ENCODE measurements around the gene GPR137B. TPM values are rescaled to one million over a fixed set of nuclear protein-coding genes. Genes with fewer than 3 reads are reported as not detected.

GPR137B gene
- total RNA-seq, 1 donor from 2014 or later, result 11.8 TPM

DNA sequence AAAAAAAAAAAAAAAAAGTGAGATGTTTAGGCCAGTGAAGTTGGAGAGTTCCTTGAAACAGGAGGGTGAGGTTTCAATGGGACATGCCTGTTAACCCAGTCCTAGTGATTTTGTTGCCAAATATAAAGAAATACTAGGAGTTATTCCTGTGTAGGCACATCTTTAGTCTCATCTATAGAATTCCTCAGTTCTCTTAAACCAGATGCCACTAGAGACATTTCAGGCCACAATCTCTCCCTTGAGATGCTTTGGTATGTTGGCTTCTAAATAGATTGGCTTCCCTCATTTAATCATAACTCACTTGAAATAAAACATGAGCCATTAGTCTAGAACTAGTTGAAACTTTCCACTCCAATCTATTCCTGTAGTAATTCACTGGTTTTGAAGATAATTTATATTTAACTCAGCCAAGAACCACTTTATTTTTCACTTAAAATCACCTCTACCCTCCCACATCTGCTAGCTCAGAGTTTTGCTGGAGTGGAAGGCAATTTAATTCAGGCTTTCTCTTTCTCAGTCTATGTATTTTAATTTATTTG, 29.8 kb downstream of the GPR137B start:
- TF ChIP-seq, protein P1, sequence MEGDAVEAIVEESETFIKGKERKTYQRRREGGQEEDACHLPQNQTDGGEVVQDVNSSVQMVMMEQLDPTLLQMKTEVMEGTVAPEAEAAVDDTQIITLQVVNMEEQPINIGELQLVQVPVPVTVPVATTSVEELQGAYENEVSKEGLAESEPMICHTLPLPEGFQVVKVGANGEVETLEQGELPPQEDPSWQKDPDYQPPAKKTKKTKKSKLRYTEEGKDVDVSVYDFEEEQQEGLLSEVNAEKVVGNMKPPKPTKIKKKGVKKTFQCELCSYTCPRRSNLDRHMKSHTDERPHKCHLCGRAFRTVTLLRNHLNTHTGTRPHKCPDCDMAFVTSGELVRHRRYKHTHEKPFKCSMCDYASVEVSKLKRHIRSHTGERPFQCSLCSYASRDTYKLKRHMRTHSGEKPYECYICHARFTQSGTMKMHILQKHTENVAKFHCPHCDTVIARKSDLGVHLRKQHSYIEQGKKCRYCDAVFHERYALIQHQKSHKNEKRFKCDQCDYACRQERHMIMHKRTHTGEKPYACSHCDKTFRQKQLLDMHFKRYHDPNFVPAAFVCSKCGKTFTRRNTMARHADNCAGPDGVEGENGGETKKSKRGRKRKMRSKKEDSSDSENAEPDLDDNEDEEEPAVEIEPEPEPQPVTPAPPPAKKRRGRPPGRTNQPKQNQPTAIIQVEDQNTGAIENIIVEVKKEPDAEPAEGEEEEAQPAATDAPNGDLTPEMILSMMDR (conservative IDR thresholded peaks at IDR 0.05), result no peak
- Mint-ChIP-seq H3K4me3 (no peak overlapping the region), H3K4me1 (peaks cover 14% of the 10 kb centered on the region), H3K9me3 (no peaks in the 10 kb centered on the region), H3K36me3 (ENCODE audit: low read depth) (peaks cover 10% of the 10 kb centered on the region), H3K27me3 (ENCODE audit: low read depth) (no peaks in the 10 kb centered on the region), H3K27ac (ENCODE audit: unreplicated experiment) (no peak overlapping the region)
- no peak for DNase-seq (ENCODE audit: low read depth, low spot score)

DNA sequence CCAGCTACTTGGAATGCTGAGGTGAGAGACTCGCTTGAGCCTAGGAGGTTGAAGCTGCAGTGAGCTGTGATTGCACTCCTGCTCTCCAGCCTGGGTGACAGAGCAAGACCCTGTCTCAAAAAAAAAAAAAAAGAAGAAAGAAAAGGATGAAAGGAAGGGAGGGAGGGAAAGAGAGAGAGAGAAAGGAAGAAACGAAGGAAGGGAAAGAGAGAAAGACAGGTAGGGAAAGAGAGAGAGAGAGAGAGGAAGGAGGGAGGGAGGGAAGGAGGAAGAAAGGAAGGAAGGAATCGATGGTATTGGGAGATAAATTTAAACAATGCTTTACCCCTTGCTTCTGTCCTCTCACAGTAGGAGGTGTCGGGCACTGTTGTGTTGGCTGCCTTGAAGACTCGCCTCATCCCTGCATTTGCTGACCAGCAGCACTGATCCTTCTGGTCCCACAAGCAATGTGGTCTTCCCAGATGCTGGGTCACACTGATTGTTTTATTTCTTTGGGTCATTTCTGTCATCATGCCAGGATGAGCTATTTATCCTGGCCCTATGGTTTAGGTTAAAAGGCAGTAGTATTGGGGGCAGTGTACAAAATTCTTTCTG, 30.9 kb downstream of the GPR137B start:
- Mint-ChIP-seq H3K27ac (ENCODE audit: unreplicated experiment) (no peak overlapping the region), H3K9me3 (no peaks in the 10 kb centered on the region), H3K4me3 (no peak overlapping the region), H3K27me3 (ENCODE audit: low read depth) (no peaks in the 10 kb centered on the region), H3K4me1 (peaks cover 14% of the 10 kb centered on the region), H3K36me3 (ENCODE audit: low read depth) (peaks cover 10% of the 10 kb centered on the region)
- no peak for DNase-seq (ENCODE audit: low read depth, low spot score)
- TF ChIP-seq, protein P1 (conservative IDR thresholded peaks at IDR 0.05), result no peak

DNA sequence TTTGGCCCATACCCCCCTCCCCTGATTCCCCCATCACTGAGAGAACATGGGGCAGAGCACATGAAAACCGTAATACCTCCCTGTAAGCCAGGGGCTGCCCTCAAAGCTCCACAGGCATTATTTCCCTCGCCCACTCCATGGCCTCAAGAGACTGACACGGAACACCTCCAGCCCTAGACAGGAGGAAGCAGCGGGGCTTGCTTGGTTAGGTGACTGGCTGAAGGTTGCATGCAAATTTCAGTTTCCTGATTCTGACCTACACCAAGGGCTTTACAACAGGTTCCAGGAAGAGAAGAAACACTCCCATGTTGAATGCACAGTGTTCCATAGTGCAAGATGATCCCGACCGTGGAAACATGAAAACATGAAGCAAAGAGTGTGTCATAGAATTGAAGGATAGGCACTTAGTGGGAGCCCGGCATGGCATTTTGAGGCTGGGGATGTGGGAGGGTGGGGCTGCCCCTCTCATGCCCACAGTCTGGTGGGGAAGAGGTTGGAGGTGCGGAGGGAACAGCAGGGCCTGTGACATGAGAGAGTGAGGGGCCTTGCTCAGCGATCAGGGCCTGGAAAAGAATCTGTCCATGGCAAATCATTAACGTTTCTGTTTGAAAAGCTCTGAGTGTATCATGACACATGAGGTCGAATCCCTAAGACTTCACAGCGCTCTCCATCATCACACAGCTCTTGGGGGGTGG, 33.5 kb downstream of the GPR137B start:
- H3K9me3 Mint-ChIP-seq, result no peaks in the 10 kb centered on the region
- H3K36me3 Mint-ChIP-seq (ENCODE audit: low read depth), result peaks cover 13% of the 10 kb centered on the region
- TF ChIP-seq, protein P1 (conservative IDR thresholded peaks at IDR 0.05), result no peak
- no peak overlapping the region for H3K4me3 Mint-ChIP-seq
- DNase-seq (ENCODE audit: low read depth, low spot score), result no peak
- peaks cover 14% of the 10 kb centered on the region for H3K4me1 Mint-ChIP-seq
- H3K27ac Mint-ChIP-seq (ENCODE audit: unreplicated experiment), result peak overlapping the region; percentile 89
- no peaks in the 10 kb centered on the region for H3K27me3 Mint-ChIP-seq (ENCODE audit: low read depth)

DNA sequence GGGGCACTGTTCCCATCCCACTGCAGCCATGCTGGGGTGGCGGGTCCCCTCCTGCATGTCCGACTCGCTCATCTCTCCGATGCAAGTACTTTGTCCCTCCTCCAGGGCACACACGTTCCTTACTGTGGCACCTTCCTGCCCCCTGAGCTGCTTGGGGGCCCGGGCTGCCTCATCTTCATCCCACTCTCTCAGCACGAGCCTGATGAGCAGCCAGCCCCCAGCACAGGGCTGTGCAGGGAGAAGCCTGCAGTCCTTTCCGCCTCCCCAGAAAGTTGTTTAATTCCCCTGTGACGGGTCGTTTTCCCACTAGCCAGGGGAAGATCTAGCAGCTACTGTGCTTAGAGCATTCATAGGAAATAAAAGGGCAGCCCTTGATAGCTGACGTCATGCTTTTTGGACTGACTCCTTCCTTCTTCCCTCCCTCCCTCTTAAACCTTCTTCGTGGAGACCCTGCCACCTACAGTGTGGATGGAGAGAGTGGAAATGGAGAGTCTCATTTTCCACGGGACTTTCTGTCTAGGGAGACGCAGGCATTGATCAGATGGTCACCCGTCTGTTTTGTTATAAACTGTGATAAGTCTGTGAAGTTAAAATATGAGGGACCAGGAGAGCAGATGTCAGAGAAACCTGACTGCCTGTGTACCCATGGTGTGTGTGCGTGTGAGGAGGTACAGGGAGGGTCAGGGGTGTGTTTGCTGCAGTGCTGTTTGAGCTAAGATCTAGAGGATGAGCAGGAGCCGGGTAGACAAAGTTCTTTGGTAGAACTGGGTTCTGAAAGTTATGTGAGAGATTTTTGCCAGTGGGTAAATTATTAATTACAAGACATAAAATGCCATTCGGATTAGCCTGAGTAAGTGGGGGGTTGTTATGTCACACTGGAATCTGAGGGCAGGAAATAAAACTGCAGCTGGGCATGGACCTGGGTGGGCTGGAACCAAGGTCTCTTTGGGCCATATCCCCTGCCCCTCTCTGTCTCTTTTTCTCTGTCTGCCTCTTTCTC, 34.3 kb downstream of the GPR137B start:
- H3K4me3 Mint-ChIP-seq, result no peak overlapping the region
- H3K27ac Mint-ChIP-seq (ENCODE audit: unreplicated experiment), result peak overlapping the region; percentile 89

DNA sequence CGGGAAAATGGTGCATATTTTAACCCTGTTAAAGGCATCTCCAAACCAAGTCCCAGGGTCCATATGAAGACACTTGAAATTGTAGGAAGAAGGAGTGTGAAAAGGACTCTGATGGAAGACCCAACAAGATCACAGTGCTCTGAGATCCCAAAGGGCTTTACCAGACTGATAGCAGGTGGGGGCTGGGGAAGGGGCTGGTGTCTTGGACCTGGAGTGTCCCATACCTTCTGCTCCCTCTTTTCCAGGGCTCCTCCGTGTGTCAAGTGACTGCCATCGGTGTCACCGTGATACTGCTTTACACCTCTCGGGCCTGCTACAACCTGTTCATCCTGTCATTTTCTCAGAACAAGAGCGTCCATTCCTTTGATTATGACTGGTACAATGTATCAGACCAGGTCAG, 37.3 kb downstream of the GPR137B start:
- Mint-ChIP-seq H3K27ac (ENCODE audit: unreplicated experiment) (no peak overlapping the region), H3K9me3 (no peaks in the 10 kb centered on the region), H3K4me3 (no peak overlapping the region), H3K27me3 (ENCODE audit: low read depth) (no peaks in the 10 kb centered on the region), H3K4me1 (peaks cover 14% of the 10 kb centered on the region), H3K36me3 (ENCODE audit: low read depth) (peaks cover 13% of the 10 kb centered on the region)
- TF ChIP-seq, protein P1 (conservative IDR thresholded peaks at IDR 0.05), result no peak
- DNase-seq (ENCODE audit: low read depth, low spot score), result no peak

More for the DNA sequence above, 34.3 kb downstream of the GPR137B start:
- Mint-ChIP-seq H3K27me3 (ENCODE audit: low read depth) (no peaks in the 10 kb centered on the region), H3K9me3 (no peaks in the 10 kb centered on the region), H3K36me3 (ENCODE audit: low read depth) (peaks cover 17% of the 10 kb centered on the region), H3K4me1 (peaks cover 14% of the 10 kb centered on the region)
- TF ChIP-seq, protein P1 (conservative IDR thresholded peaks at IDR 0.05), result no peak
- DNase-seq (ENCODE audit: low read depth, low spot score), result no peak
